IMR-90 (cell line): ENCODE measurements around the gene SAYSD1. TPM values are rescaled to one million over a fixed set of nuclear protein-coding genes. Genes with fewer than 3 reads are reported as not detected.

Experiments
- ATAC-seq: fragments of 200-7000 bp; cut with Tn5 transposase; 2 replicates; pipeline ENCODE4 v1.9.1; 2020; ENCODE audit warnings: low read depth, mild to moderate bottlenecking, moderate library complexity
- BruUV-seq: library from RNA; stranded (reverse); fragments of 400-500 nt; replicated peaks from 2 replicates; lab custom pipeline; 2021; lab: Mats Ljungman, UMichigan
- CTCF ChIA-PET: fragments of 300-600 bp; formaldehyde crosslinking; extraction: SDS; loops from one replicate; lab custom pipeline; 2021; ENCODE audit warnings: antibody characterized with exemption; lab: Yijun Ruan, JAX
- POLR2A ChIA-PET: fragments of 300-600 bp; sonication (Branson Sonifier 250); formaldehyde crosslinking; loops from one replicate; lab custom pipeline; 2022; ENCODE audit warnings: antibody characterized with exemption; ENCODE audit not compliant: unreplicated experiment; lab: Charles Lee
- DNase-seq: peaks from one replicate; pipeline ENCODE4 v3.0.0; 2013
- H2AFZ ChIP-seq: replicated peaks from 2 replicates; pipeline ENCODE3; 2013; ENCODE audit warnings: low read length, mild to moderate bottlenecking; ENCODE audit not compliant: poor library complexity
- H2AK5ac ChIP-seq: 2 replicates; pipeline ENCODE4 v1.6.1; 2013; ENCODE audit warnings: low read depth, low read length, inconsistent platforms
- H2AK9ac ChIP-seq: replicated peaks from 2 replicates; pipeline ENCODE3; 2013; ENCODE audit warnings: mild to moderate bottlenecking, low read depth, low read length, moderate library complexity; ENCODE audit not compliant: poor library complexity
- H2BK120ac ChIP-seq: 2 replicates; pipeline ENCODE4 v1.6.1; 2013; ENCODE audit warnings: low read depth, low read length, inconsistent platforms
- H2BK15ac ChIP-seq: 3 replicates; pipeline ENCODE4 v1.6.1; 2013; ENCODE audit warnings: low read depth, low read length, inconsistent platforms
- H2BK20ac ChIP-seq: 2 replicates; pipeline ENCODE4 v1.6.1; 2013; ENCODE audit warnings: low read depth, mild to moderate bottlenecking, inconsistent platforms, low read length, moderate library complexity
- H2BK5ac ChIP-seq: 2 replicates; pipeline ENCODE4 v1.6.1; 2013; ENCODE audit warnings: mild to moderate bottlenecking, low read depth, low read length, inconsistent platforms; ENCODE audit not compliant: poor library complexity, severe bottlenecking
- H3K14ac ChIP-seq: replicated peaks from 2 replicates; pipeline ENCODE4 v1.6.1; 2013; ENCODE audit warnings: low read depth, low read length, inconsistent platforms
- H3K18ac ChIP-seq: 2 replicates; pipeline ENCODE4 v1.6.1; 2013; ENCODE audit warnings: low read depth, low read length, control low read depth
- H3K23ac ChIP-seq: 2 replicates; pipeline ENCODE4 v1.6.1; 2013; ENCODE audit warnings: low read depth, low read length, inconsistent platforms
- H3K27ac ChIP-seq: 2 replicates; pipeline ENCODE4 v1.5.1; 2013; ENCODE audit warnings: mild to moderate bottlenecking, control low read depth, low read length; ENCODE audit not compliant: insufficient read depth
- H3K27me3 ChIP-seq: 2 replicates; pipeline ENCODE4 v1.6.1; 2013; ENCODE audit warnings: low read length; ENCODE audit not compliant: control insufficient read depth, insufficient read depth
- H3K36me3 ChIP-seq: 2 replicates; pipeline ENCODE4 v1.6.1; 2013; ENCODE audit warnings: low read length, mixed read lengths; ENCODE audit not compliant: control insufficient read depth, insufficient read depth
- H3K4ac ChIP-seq: 2 replicates; pipeline ENCODE4 v1.6.1; 2013; ENCODE audit warnings: low read depth, low read length, inconsistent platforms
- H3K4me1 ChIP-seq: 2 replicates; pipeline ENCODE4 v1.6.1; 2013; ENCODE audit warnings: low read length, mixed read lengths; ENCODE audit not compliant: control insufficient read depth, insufficient read depth
- H3K4me2 ChIP-seq: 2 replicates; pipeline ENCODE4 v1.6.1; 2013; ENCODE audit warnings: low read depth, mild to moderate bottlenecking, control low read depth, low read length, moderate library complexity
- H3K4me3 ChIP-seq: 2 replicates; pipeline ENCODE4 v1.5.1; 2013; ENCODE audit warnings: low read depth, mild to moderate bottlenecking, control low read depth, low read length, moderate library complexity; ENCODE audit not compliant: insufficient read depth
- H3K56ac ChIP-seq: 2 replicates; pipeline ENCODE4 v1.6.1; 2013; ENCODE audit warnings: low read length, inconsistent platforms; ENCODE audit not compliant: insufficient read depth; ENCODE audit errors: extremely low read depth
- H3K79me1 ChIP-seq, 2 experiments: 2 replicates each; pipeline ENCODE4 v1.6.1; 2013; ENCODE audit warnings: low read length in 2 of 2, inconsistent platforms in 1 of 2, low read depth in 1 of 2
- H3K9ac ChIP-seq: 2 replicates; pipeline ENCODE4 v1.6.1; 2013; ENCODE audit warnings: low read depth, low read length, control low read depth
- H3K9me1 ChIP-seq: 2 replicates; pipeline ENCODE4 v1.6.1; 2013; ENCODE audit warnings: low read length, inconsistent platforms; ENCODE audit not compliant: insufficient read depth
- H3K9me3 ChIP-seq: 2 replicates; pipeline ENCODE4 v1.6.1; 2013; ENCODE audit warnings: low read length; ENCODE audit not compliant: control insufficient read depth, insufficient read depth
- H4K20me1 ChIP-seq: 2 replicates; pipeline ENCODE4 v1.6.1; 2013; ENCODE audit warnings: low read length, inconsistent platforms; ENCODE audit not compliant: insufficient read depth
- H4K5ac ChIP-seq: 2 replicates; pipeline ENCODE4 v1.6.1; 2013; ENCODE audit warnings: mild to moderate bottlenecking, low read depth, low read length, control low read depth
- H4K8ac ChIP-seq, 2 experiments: 2 replicates each; pipeline ENCODE4 v1.6.1; 2013; ENCODE audit warnings: low read depth in 2 of 2, low read length in 2 of 2, control low read depth in 1 of 2, inconsistent platforms in 1 of 2
- H4K91ac ChIP-seq: 2 replicates; pipeline ENCODE4 v1.6.1; 2013; ENCODE audit warnings: low read depth, low read length, inconsistent platforms; ENCODE audit not compliant: insufficient read depth
- FOS ChIP-seq: fragments of 150-350 bp; IDR thresholded peaks from 2 replicates; pipeline ENCODE4 v1.6.1; 2016; ENCODE audit warnings: low read depth, low read length
- SMC3 ChIP-seq: fragments of 150-350 bp; IDR thresholded peaks from 2 replicates; pipeline ENCODE4 v1.6.1; 2016; ENCODE audit warnings: low read depth, mild to moderate bottlenecking, antibody characterized with exemption, low read length, moderate library complexity
- WGBS, 2 experiments: methylation state at CpG; one replicate each; pipeline versions ENCODE4 v1.1.5 to v1.1.7; 2013; ENCODE audit warnings: missing lambda C conversion rate in 2 of 2; ENCODE audit not compliant: insufficient read length in 1 of 2; ENCODE audit errors: extremely low coverage in 2 of 2; 5-methylcytosine and 5-hydroxymethylcytosine counted together
- dilution Hi-C: fragments of 300-500 bp; cut with HindIII; formaldehyde crosslinking; loops from one replicate; pipeline ENCODE4 v1.14.3; 2018; ENCODE audit warnings: low sequenced_read_pairs; ENCODE audit not compliant: unreplicated experiment
- in situ Hi-C: fragments of 300-500 bp; cut with MboI; formaldehyde crosslinking; loops from 3 replicates; pipeline ENCODE4 v1.14.3; 2019; ENCODE audit warnings: low sequenced_read_pairs, inconsistent platforms, mixed read lengths
- intact Hi-C: fragments of 100-400 bp; cut with micrococcal nuclease; formaldehyde crosslinking; loops from 2 replicates; pipeline ENCODE4 v1.10.0; 2022
- polyA plus RNA-seq, 3 experiments: library from polyadenylated mRNA; depleted of rRNA; stranded (reverse); fragments of >200 nt; gene quantifications; 2 replicates each; pipeline ENCODE4 v1.2.3, GENCODE V29; 2012; ENCODE audit warnings: low replicate concordance in 1 of 3
- total RNA-seq: library from RNA; depleted of rRNA; stranded (reverse); fragments of >200 nt; gene quantifications from 2 replicates; pipeline ENCODE4 v1.2.3, GENCODE V29; 2012

SAYSD1 gene
- total and polyA plus RNA-seq, 2 of the 4 experiments (the other 2 are of a cell fraction): 5.7 to 5.9 TPM

- H3K4me1 ChIP-seq: no peaks in the 10 kb centered on the region
- H4K91ac ChIP-seq: no peak overlapping the region
- in situ Hi-C loops (no loop called here), intact Hi-C loops (no loop called here), dilution Hi-C loops (no loop called here)
- no peak overlapping the region for H3K23ac ChIP-seq
- no peak overlapping the region for H2AK9ac ChIP-seq
- H4K20me1 ChIP-seq: no peaks in the 10 kb centered on the region
- TF ChIP-seq FOS (no peak), SMC3 (no peak)
- H2BK5ac ChIP-seq: no peak overlapping the region
- no peak overlapping the region for H2BK15ac ChIP-seq
- no peaks in the 10 kb centered on the region; the same call in 1 of the 2 replicates for H3K27me3 ChIP-seq
- no peak overlapping the region for H4K5ac ChIP-seq
- DNase-seq (no peak), ATAC-seq (no peak)
- H3K9ac ChIP-seq: no peak overlapping the region
- no CpG with 5 or more reads among the region's 5 CpGs for WGBS, 2 experiments
- no peak overlapping the region for H2BK120ac ChIP-seq
- no peaks in the 10 kb centered on the region for H3K9me3 ChIP-seq
- H4K8ac ChIP-seq: no peak overlapping the region
- no peak overlapping the region for H3K4me2 ChIP-seq
- no peak overlapping the region for H3K14ac ChIP-seq
- no peak overlapping the region for H3K56ac ChIP-seq
- H3K79me1 ChIP-seq: no peaks in the 10 kb centered on the region
- H2BK20ac ChIP-seq: no peak overlapping the region
- POLR2A ChIA-PET: no interaction called here
- H3K9me1 ChIP-seq: no peaks in the 10 kb centered on the region
- no peak overlapping the region for H3K4ac ChIP-seq
- no peak overlapping the region for H3K18ac ChIP-seq
- no peaks in the 10 kb centered on the region for H3K36me3 ChIP-seq
- no peak overlapping the region for H3K27ac ChIP-seq
- no peak overlapping the region for H2AFZ ChIP-seq
- CTCF ChIA-PET: no interaction called here
- BruUV-seq: no TSS peak
- no peak overlapping the region for H2AK5ac ChIP-seq
- H3K4me3 ChIP-seq: no peak overlapping the region
These were observed 34.6 kb downstream of the SAYSD1 start for GRCh38 chr6:39080246-39080875.
